Right lung (tissue), 10 donors: ENCODE measurements around the gene MGST3. TPM values are rescaled to one million over a fixed set of nuclear protein-coding genes. Genes with fewer than 3 reads are reported as not detected.
"Not testable (repeated sequence)": the region's sequence is repeated elsewhere in the genome, so short reads cannot be mapped to it uniquely, and the experiment has no call there.

Source experiments
- DNase-seq, 2 donors: peaks; one replicate each; pipeline ENCODE4 v3.0.0-alpha.2; 2013
- long read RNA-seq, 8 donors: transcript quantifications; one replicate each; lab custom pipeline, GENCODE V29; 2026
- polyA plus RNA-seq, 5 donors: library from polyadenylated mRNA; unstranded; fragments of 120-200 nt; gene quantifications; one replicate each; pipeline versions ENCODE4 v1.2.1 to v1.2.3, GENCODE V29; 2013; ENCODE audit warnings: inconsistent platforms in 1 of 5, low replicate concordance in 1 of 5; ENCODE audit not compliant: insufficient read length in 5 of 5, insufficient read depth in 1 of 5

MGST3 gene
- 100 to 1,000 TPM; 146 to 187 (median 168) TPM for polyA plus RNA-seq
- long read RNA-seq, donor 1, transcript MGST3-211 (2 exons, 772 nt), result minor isoform, 7 of 244 reads
- long read RNA-seq, donor 1, transcript MGST3-205 (6 exons, 1,015 nt), result major isoform, 199 of 244 reads
- long read RNA-seq, donor 1, transcript MGST3-213 (1 exons, 3,101 nt), result minor isoform, 10 of 244 reads
- long read RNA-seq, donor 1, partial matches to known transcripts, result 24 of 244 reads
- long read RNA-seq, donor 1, other reads (novel, unspliced or antisense), result 0 of 244 reads
- long read RNA-seq, donor 2, transcript MGST3-205 (6 exons, 1,015 nt), result major isoform, 84 of 97 reads
- long read RNA-seq, donor 2, partial matches to known transcripts, result 8 of 97 reads
- long read RNA-seq, donor 2, other reads (novel, unspliced or antisense), result 0 of 97 reads
- long read RNA-seq, donor 3, transcript MGST3-205 (6 exons, 1,015 nt), result major isoform, 114 of 145 reads
- long read RNA-seq, donor 3, transcript MGST3-213 (1 exons, 3,101 nt), result minor isoform, 6 of 145 reads
- long read RNA-seq, donor 3, transcript MGST3-211 (2 exons, 772 nt), result minor isoform, 5 of 145 reads
- long read RNA-seq, donor 3, partial matches to known transcripts, result 11 of 145 reads
- long read RNA-seq, donor 3, other reads (novel, unspliced or antisense), result 5 of 145 reads
- long read RNA-seq, donor 4, transcript MGST3-213 (1 exons, 3,101 nt), result minor isoform, 7 of 91 reads
- long read RNA-seq, donor 4, transcript MGST3-205 (6 exons, 1,015 nt), result major isoform, 67 of 91 reads
- long read RNA-seq, donor 4, partial matches to known transcripts, result 8 of 91 reads
- long read RNA-seq, donor 4, other reads (novel, unspliced or antisense), result 7 of 91 reads
- long read RNA-seq, donor 5, transcript MGST3-213 (1 exons, 3,101 nt), result minor isoform, 9 of 203 reads
- long read RNA-seq, donor 5, transcript MGST3-205 (6 exons, 1,015 nt), result major isoform, 145 of 203 reads
- long read RNA-seq, donor 5, partial matches to known transcripts, result 27 of 203 reads
- long read RNA-seq, donor 5, other reads (novel, unspliced or antisense), result 15 of 203 reads
- long read RNA-seq, donor 6, transcript MGST3-205 (6 exons, 1,015 nt), result major isoform, 174 of 237 reads
- long read RNA-seq, donor 6, transcript MGST3-213 (1 exons, 3,101 nt), result minor isoform, 9 of 237 reads
- long read RNA-seq, donor 6, partial matches to known transcripts, result 37 of 237 reads
- long read RNA-seq, donor 6, other reads (novel, unspliced or antisense), result 11 of 237 reads
- long read RNA-seq, donor 7, transcript MGST3-213 (1 exons, 3,101 nt), result minor isoform, 13 of 82 reads
- long read RNA-seq, donor 7, transcript MGST3-205 (6 exons, 1,015 nt), result major isoform, 62 of 82 reads
- long read RNA-seq, donor 7, partial matches to known transcripts, result 5 of 82 reads
- long read RNA-seq, donor 7, other reads (novel, unspliced or antisense), result 0 of 82 reads
- long read RNA-seq, donor 8, transcript MGST3-205 (6 exons, 1,015 nt), result major isoform, 44 of 60 reads
- long read RNA-seq, donor 8, partial matches to known transcripts, result 9 of 60 reads
- long read RNA-seq, donor 8, other reads (novel, unspliced or antisense), result 0 of 60 reads

DNA sequence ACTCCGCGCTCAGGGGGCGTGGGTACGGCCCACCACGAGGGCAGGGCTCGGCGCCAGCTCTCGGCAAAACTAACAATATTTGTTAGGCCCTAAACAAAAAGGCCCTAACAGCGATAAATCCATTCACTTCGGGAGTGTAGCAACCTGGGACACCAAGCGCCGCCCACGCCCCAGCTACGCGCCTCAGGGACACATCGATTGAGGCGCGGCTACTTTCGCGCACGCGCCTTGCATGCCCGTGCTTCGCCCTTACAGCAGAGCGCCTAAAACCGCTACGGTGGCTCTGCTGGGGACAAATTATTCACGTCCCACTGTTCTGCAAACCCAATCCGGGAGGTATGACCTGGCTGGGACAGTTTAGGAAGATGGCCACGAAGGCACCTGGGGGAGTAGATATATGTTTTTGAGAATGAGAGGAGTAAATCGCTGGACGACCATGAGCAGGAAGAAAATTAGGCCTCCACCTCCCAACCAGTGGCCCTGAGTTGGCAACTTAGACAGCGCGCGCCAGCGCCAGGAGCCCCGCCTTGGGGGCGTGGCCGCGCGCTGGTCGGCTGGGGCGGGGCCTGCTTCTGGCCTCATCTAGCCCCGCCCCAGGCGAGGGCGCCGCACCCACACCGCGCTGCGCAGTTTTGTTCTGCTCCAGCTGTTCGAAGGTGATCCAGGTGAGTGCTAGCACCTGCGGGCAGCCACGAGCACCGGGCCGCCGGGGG, at the start of gene MGST3:
MGST3 (plus strand) TSS at position 606 of the 713 bp plus-strand sequence. CDS start 18,614 bp downstream, outside the sequence.
- peak; percentile 97 to 99 for DNase-seq

DNA sequence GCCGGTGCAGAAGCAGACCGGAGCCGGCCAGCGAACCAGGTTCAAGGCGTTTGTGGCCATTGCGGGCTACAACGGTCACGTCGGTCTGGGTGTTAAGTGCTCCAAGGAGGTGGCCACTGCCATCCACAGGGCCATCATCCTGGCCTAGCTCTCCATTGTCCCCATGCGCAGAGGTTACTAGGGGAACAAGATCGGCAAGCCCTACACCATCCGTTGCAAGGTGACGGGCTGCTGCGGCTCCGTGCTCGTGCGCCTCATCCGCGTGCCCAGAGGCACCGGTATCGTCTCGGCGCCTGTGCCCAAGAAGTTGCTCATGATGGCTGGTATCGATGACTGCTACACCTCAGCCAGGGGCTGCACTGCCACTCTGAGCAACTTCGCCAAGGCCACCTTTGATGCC, 49.1 kb upstream of the MGST3 start:
- no peak for DNase-seq

DNA sequence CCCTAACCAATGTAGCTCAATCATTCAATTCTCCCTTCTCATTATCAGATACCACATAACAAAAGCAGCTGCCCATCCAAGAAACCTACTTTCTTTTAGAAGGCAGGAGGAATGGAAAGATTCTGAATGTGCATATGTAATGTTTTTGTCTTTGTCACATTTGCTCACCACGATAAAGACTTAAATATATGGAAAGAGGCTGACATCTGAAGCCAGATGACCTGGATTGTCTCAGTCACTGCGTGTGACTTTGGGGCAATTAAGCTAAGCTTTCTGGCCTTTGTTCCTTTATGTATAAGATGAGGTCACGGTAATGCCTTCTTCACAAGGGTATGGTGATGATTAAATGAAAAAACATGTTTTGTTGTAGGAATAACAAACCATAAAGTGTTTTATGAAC, 44.6 kb upstream of the MGST3 start:
- no peak for DNase-seq

DNA sequence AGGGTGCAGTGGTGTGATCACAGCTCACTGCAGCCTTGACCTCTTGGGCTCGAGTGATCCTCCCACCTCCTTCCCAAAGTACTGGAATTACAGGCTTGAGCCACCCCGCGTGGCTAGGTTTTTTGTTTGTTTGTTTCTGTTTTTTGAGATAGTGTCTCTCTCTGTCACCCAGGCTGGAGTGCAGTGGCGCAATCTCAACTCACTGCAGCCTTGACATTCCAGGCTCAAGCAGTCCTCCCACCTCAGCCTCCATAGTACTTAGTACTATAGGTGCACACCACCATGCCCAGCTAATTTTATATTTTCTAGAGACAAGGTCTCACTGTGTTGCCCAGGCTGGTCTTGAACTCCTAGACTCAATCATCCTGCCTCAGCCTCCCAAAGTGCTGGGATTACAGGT, 39.6 kb upstream of the MGST3 start:
- DNase-seq, result not testable (repeated sequence)

DNA sequence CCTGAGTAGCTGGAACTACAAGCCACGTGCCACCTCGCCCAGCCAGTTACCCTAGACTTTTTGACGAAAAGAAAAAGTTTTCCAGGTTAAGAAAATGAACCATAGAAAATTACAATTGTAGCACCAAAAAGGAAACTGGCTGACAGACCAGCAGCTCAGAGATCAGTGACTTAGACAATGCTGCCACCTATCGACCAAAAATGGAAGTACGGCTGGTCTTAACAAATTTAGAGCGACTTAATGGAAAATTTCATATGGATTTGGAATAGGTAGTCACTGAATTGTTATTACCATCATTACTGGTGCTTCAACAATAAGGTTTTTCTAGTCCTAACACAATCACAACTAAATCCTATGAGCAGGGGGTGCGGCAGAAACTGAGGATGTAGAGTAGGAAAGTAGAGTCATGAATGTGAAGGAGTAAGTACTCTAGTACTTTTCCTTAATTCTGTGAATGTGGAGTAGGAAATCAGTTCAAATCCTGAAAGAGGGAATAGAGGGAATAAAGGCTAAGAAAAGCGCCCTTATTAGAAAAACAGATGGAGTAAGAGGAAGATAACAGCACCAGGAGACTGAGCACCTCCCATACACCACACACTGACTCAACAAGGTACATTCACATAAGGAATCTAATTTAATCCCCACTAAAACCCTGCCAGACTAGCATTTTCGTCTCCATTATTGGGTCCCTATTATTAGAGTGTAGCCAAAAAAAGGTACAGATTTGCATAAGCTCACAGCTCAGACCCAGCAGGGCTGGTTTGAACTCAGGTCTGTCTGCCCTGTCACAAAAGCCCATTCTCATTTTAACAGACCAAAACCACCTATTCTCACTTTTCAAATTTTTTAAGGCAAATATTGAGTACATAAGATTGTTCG, 37.9 kb upstream of the MGST3 start:
- DNase-seq, result peak; percentile 60 to 83

DNA sequence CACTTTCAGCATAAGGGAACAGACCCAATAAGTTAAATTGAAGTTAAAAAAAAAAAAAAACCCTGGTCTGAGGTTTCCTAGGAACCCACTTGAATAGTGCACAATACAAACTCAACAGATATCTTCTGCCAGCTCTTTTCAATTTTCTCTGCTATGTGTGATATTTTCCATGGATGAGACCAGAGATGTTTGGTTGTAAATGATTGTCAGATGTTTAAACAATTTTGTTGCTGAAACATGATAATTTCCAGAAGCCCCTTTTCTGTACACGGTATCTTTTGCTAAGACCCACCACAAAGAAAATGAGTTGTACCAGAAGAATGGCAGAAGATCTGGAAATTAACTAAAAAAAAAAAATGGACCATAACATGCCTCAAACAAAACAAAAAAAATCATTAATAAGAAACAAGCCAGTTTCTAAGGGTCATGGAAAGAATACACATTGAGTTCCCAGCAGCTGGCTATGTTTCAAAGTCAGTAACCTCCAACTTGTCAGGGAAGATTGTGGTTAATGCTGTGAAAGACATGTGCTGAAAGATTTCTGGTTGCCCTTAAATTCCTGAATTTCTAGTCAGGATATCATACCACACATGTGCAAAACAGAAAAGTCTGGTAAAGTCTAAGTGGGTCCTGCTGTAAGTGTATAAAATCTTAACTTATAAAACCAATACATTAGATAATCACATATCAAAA, 35.6 kb upstream of the MGST3 start:
- no peak for DNase-seq

DNA sequence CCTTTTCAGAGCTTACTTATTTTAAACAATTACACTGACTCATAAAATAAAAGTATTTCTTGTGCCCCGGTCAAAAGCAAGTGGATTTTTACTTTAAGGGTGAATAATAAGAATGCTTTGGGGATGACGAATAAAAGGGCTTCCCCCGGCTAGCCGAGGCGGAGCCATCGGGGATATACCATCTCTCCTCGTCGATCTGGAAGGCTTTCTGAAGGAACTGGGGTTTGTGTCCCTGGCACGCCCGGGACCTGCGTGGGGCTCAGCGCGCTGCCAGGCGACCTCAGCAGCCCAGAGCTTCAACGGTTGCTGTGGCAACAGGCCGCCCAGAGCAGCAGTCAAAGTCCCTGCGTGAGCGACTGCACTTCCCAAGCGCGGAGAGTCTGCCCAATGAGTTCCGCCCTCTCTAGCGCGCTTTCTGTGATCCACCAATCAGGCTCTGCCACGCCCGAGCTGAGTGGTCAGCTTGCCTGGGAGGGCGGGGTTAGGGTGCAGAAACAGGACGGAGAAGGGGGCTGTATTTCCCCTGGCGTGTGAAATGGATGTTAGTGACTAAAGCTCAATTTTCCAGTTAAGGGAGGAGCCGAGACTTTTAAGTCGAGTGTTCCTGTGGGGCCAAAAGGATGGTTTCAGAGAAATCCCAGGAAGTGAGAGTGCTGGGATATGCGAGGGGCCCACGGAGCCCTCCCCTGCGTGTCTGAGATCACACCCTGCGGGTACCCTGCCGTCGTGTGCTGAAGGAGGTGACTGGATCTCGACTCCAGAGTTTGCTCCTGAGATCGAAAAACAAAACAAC, 33.0 kb upstream of the MGST3 start:
- peak; percentile 96 to 97 for DNase-seq

DNA sequence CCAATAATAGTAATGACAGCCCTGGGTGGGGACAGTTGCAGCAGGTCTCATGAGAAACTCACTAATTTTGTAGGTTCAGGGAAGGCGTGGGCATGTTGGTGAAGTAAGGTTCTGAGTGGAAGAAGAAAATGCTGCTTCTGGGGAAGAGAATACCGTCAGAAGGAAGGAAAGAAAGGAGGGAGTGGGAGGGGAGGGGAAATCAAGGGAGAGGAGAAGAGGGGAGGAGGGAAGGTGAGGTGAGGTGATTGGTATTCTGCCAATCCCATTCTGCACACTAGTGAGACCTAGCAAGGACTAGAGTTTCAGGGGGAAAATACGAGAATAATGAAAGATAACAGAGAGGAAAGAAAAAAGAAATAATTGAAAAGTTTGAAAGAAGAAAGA, 32.4 kb upstream of the MGST3 start:
- no peak for DNase-seq

DNA sequence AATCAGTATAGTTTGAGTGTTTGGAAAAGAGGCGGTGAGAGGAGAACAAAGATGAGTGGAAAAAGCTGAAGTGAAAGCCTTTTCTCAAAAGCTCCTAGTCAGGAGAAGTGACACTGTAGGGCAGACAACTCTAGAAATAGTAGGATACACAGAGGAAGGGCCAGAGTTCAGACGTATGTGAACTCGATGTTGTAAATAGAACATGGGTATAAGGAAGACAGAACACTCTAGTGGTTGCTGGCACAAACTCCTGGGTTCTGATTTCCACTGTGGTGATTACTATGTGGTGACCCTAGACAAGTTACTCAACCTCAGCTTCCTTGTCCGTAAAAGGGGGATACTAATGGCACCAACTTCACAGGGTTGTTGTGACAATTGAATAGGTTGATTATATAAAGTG, 30.2 kb upstream of the MGST3 start:
- DNase-seq, result no peak

DNA sequence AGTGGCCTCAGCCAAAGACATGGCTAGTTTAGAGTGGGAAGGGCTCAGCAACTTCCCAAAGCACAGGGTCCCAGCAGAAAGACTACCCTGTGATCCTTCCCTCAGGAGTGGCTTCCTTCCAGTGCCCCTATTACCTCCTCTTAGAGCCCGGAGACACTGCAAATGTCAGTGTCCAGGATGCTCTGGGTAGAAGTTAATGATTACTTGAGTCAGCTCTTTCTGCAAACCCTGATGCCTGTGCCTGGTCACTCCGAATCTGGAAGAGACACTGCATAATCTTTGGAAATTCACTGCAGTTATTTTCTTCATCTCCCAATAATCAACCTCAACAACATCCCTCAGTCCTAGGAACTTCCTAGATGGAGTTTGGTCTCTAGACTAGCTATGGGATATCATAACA, 27.2 kb upstream of the MGST3 start:
- DNase-seq, result no peak

DNA sequence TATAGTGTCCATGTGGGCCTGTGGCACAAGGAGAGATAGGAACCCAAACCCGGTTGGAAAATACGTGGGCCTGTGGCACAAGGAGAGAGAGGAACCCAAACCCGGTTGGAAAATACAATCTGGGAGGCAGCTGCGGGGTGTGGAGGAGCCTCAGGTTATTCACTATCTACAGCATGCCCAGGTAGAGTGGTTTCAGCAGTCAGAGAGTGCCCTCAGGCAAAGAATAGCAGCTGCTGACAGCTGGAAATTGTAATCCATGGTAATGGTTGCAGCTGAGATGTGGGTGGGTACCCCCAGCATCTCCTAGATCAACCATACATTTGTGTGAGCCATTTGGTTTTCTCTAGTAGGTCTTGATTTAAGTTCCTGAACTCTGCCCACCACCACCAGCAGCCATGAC, 25.8 kb upstream of the MGST3 start:
- no peak for DNase-seq

DNA sequence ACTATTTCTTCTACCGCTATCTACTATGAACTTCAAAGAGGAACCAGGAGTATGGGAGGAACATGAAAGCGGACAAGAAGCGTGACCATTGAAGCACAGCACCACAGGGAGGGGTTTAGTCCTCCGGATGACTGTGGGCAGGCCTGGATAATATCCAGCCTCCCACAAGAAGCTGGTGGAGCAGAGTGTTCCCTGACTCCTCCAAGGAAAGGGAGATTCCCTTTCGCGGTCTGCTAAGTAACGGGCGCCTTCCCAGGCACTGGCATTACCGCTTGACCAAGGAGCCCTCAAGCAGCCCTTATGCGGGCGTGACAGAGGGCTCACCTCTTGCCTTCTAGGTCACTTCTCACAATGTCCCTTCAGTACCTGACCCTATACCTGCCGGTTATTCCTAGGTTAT, 24.4 kb upstream of the MGST3 start:
- not testable (repeated sequence) for DNase-seq

DNA sequence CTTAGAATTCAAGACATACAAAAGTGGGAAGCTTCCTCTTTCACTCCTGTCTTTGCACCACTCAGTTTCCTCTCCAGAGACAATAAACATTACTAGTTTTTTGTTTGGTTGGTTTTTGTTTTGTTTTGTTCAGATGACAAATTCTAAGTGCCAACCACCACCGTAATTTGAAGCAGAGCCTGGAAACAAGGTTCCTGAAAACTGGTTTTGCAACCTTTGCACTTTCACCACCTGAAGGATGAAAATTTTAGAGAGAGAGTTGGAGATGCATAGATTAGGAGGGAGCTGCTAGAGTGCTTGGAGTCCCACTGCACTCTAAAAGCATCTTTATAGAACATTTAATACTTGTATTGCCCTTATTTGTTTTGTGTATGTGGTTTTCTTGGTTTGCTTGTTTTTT, 20.2 kb upstream of the MGST3 start:
- DNase-seq, result no peak

DNA sequence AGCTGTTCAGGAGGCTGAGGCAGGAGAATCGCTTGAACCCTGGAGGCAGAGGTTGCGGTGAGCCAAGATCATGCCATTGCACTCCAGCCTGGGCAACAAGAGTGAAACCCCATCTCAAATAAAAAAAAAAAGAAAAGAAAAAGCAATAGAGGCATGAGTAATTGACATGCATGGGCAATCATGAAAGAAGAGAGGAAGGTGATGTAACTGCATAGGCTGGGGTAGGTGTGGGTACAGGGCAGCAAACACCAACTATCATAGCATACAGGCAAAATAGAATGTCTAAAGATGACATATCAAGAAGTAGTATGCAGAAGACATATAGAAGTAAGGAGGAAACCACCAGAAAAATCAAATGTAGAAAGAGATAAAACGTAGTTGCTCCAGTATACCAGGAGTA, 19.0 kb upstream of the MGST3 start:
- DNase-seq, result no peak

DNA sequence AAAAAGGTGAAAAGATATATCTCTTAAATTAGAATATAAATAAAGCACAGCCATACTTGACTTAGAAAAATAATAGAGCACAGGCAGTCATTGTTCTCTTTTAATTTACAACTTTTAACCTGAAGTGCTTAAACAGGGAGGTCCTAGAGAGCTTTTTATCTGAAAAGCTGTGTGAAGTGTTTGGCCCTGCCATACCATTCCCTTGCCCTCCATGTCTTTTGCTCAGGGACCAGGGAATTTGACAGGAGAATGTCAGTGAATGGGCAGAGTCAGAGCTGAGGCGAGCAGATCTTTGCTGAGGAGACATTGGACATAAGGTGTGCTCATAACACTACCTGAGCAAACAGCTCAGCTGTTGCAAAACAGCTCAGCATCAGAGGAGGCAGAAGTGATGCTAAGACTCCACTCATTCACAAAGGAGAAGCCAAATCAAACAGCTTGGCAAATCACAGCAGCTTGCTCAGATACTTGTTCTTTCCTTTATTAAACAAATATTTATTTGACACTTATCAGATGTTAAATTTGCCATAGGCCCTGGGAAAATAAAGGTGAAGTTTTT, 14.9 kb upstream of the MGST3 start:
- no peak for DNase-seq

DNA sequence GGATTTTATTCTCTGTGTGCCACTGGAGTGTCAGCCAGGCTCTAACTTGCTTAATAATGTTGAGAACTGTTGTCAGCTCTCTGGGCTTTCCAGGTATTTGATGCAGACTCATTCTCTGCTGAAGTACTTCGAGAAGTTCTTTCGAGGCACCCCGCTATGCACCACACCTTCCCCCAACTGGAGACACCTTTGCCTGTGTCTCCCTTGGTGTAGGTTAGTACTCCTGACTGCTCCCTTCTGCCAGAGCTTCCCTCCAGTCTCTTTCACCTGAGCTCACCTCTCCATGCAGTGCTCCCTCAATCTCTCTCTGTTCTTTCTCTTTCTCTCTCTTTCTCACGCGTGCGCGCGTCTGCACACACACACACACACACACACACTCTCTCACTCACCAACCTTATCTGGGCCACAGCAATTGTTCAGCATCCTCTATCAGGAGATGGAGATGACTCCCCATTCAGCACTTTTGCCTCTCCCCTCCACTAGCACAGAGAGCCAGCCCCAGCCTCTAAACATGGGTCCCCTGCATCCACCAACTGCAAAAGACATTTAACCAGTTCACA, 14.0 kb upstream of the MGST3 start:
- DNase-seq, result no peak

DNA sequence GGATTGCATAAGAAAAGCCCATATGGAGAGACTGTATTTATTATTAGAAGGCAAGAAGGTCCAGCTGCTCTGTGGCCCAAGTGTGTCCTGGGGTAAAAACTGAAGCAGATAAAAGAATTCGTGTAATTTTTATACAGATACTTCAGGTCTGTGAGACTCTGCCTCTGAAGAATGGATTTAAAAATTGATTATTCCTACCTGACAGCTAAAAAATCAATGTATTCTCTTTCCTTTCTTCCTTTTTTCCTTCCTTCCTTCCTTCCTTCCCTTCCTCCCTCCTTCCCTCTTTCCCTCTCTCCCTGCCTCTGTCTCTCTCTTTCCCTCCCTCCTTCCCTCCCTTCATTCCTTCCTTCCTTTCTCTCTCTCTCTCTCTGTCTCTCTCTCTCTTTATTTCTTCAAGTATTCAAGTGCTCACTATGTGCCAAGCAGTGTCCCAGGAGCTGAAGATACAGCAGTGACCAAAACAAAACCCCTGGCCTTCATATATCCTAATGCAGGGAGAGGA, 11.3 kb upstream of the MGST3 start:
- DNase-seq, result no peak
